Muscle layer of duodenum (tissue), 2 donors: ENCODE data around the gene LGALS4.
"Not testable (repeated sequence)": the region's sequence is repeated elsewhere in the genome, so short reads cannot be mapped to it uniquely, and the experiment has no call there.

ENCODE experiments used
- H3K27ac ChIP-seq: one replicate; pipeline ENCODE4 v1.7.0; 2013; ENCODE audit warnings: mild to moderate bottlenecking, low read length
- H3K27me3 ChIP-seq: one replicate; pipeline ENCODE4 v1.7.0; 2013; ENCODE audit warnings: low read depth, mild to moderate bottlenecking, control low read depth, low read length
- H3K36me3 ChIP-seq, 2 donors: one replicate each; pipeline ENCODE4 v1.7.0; 2013; ENCODE audit warnings: low read length in 2 of 2, control low read depth in 1 of 2, mild to moderate bottlenecking in 1 of 2; ENCODE audit not compliant: insufficient read depth in 2 of 2, control insufficient read depth in 1 of 2
- H3K4me1 ChIP-seq, 2 donors: one replicate each; pipeline ENCODE4 v1.7.0; 2013; ENCODE audit warnings: low read length in 2 of 2, mild to moderate bottlenecking in 2 of 2, control low read depth in 1 of 2, moderate library complexity in 1 of 2; ENCODE audit not compliant: insufficient read depth in 2 of 2, control insufficient read depth in 1 of 2
- H3K4me3 ChIP-seq, 2 donors: one replicate each; pipeline ENCODE4 v1.7.0; 2013; ENCODE audit warnings: low read length in 2 of 2, low read depth in 1 of 2, mild to moderate bottlenecking in 1 of 2
- H3K9me3 ChIP-seq, 2 donors: one replicate each; pipeline ENCODE4 v1.7.0; 2013; ENCODE audit warnings: low read length in 2 of 2, control low read depth in 1 of 2, mild to moderate bottlenecking in 1 of 2; ENCODE audit not compliant: control insufficient read depth in 1 of 2
- donor health status: healthy.

The LGALS4 gene

GRCh38 chr19:38816131-38816750, 3.5 kb upstream of the LGALS4 start:
- no peaks in the 10 kb centered on the region for H3K4me1 ChIP-seq

GRCh38 chr19:38815059-38816001, 2.6 kb upstream of the LGALS4 start:
- Histone ChIP-seq H3K36me3 (peaks cover 12 to 38% of the 10 kb centered on the region in 2 donors), H3K4me1 (no peaks in the 10 kb centered on the region), H3K27ac (no peak overlapping the region), H3K27me3 (no peaks in the 10 kb centered on the region), H3K4me3 (no peak overlapping the region), H3K9me3 (no peaks in the 10 kb centered on the region)

More at GRCh38 chr19:38816131-38816750, 3.5 kb upstream of the LGALS4 start:
- no peak overlapping the region for H3K4me3 ChIP-seq
- no peaks in the 10 kb centered on the region for H3K9me3 ChIP-seq
- H3K36me3 ChIP-seq, result peaks cover 12 to 44% of the 10 kb centered on the region in 2 donors
- H3K27ac ChIP-seq, result no peak overlapping the region
- H3K27me3 ChIP-seq, result no peaks in the 10 kb centered on the region

- not testable (repeated sequence) for H3K9me3 ChIP-seq, H3K4me3 ChIP-seq, H3K4me1 ChIP-seq, H3K27me3 ChIP-seq
- Histone ChIP-seq H3K36me3 (peaks cover 12 to 33% of the 10 kb centered on the region in 2 donors), H3K27ac (peak overlapping the region; percentile 31)
Measured at GRCh38 chr19:38813932-38814331, 1.2 kb upstream of the LGALS4 start.

- H3K4me3 ChIP-seq, result peak overlapping the region in 1 of 2 donors; percentile 28
- H3K4me1 ChIP-seq, result no peaks in the 10 kb centered on the region
- H3K9me3 ChIP-seq, result no peaks in the 10 kb centered on the region
- no peaks in the 10 kb centered on the region for H3K27me3 ChIP-seq
- H3K27ac ChIP-seq, result peak overlapping the region; percentile 45
- peaks cover 12 to 33% of the 10 kb centered on the region in 2 donors for H3K36me3 ChIP-seq
Measured at GRCh38 chr19:38813323-38813722, 578 bp upstream of the LGALS4 start.

GRCh38 chr19:38812009-38812840, 520 bp downstream of the LGALS4 start:
- H3K4me3 ChIP-seq, result peak overlapping the region in 1 of 2 donors; percentile 56

GRCh38 chr19:38809592-38810252, 3.0 kb downstream of the LGALS4 start:
- H3K4me1 ChIP-seq, result no peaks in the 10 kb centered on the region
- no peak overlapping the region for H3K27ac ChIP-seq
- H3K36me3 ChIP-seq, result no peaks in the 10 kb centered on the region
- no peak overlapping the region for H3K4me3 ChIP-seq
- no peaks in the 10 kb centered on the region for H3K27me3 ChIP-seq
- no peaks in the 10 kb centered on the region for H3K9me3 ChIP-seq

More at GRCh38 chr19:38812009-38812840, 520 bp downstream of the LGALS4 start:
- no peaks in the 10 kb centered on the region for H3K27me3 ChIP-seq
- peaks cover 7 to 23% of the 10 kb centered on the region in 2 donors for H3K36me3 ChIP-seq
- H3K9me3 ChIP-seq, result no peaks in the 10 kb centered on the region
- H3K27ac ChIP-seq, result peak overlapping the region; percentile 85
- H3K4me1 ChIP-seq, result no peaks in the 10 kb centered on the region

GRCh38 chr19:38808741-38809140, 4.0 kb downstream of the LGALS4 start:
- no peak overlapping the region for H3K4me3 ChIP-seq
- no peaks in the 10 kb centered on the region for H3K27me3 ChIP-seq

GRCh38 chr19:38807374-38808098, 5.2 kb downstream of the LGALS4 start:
- H3K27me3 ChIP-seq, H3K9me3 ChIP-seq, H3K27ac ChIP-seq, H3K36me3 ChIP-seq, H3K4me3 ChIP-seq, H3K4me1 ChIP-seq: not testable (repeated sequence)

More at GRCh38 chr19:38808741-38809140, 4.0 kb downstream of the LGALS4 start:
- Histone ChIP-seq H3K4me1 (no peaks in the 10 kb centered on the region), H3K9me3 (no peaks in the 10 kb centered on the region), H3K36me3 (no peaks in the 10 kb centered on the region), H3K27ac (no peak overlapping the region)

GRCh38 chr19:38806371-38806770, 6.4 kb downstream of the LGALS4 start:
- peaks cover 0 to 7% of the 10 kb centered on the region in 2 donors for H3K36me3 ChIP-seq
- no peak overlapping the region for H3K4me3 ChIP-seq
- no peaks in the 10 kb centered on the region for H3K9me3 ChIP-seq
- no peak overlapping the region for H3K27ac ChIP-seq
- H3K4me1 ChIP-seq, result no peaks in the 10 kb centered on the region
- H3K27me3 ChIP-seq, result no peaks in the 10 kb centered on the region

GRCh38 chr19:38805180-38805579, 7.6 kb downstream of the LGALS4 start:
- Histone ChIP-seq H3K4me1 (no peaks in the 10 kb centered on the region), H3K4me3 (no peak overlapping the region), H3K36me3 (peaks cover 0 to 7% of the 10 kb centered on the region in 2 donors), H3K27ac (no peak overlapping the region), H3K9me3 (no peaks in the 10 kb centered on the region), H3K27me3 (no peaks in the 10 kb centered on the region)
